EH (cell line): ENCODE data around the gene NIPA2.
"Not testable (repeated sequence)": the region's sequence is repeated elsewhere in the genome, so short reads cannot be mapped to it uniquely, and the experiment has no call there.

ENCODE experiments used
- DNase-seq: peaks from one replicate; pipeline ENCODE4 v3.0.0-alpha.2; 2015; ENCODE audit warnings: low read depth

NIPA2 gene

GRCh38 chr15:22838292-22839042, at the start of gene NIPA2:
Gene NIPA2 (plus strand): TSS chr15:22838666. CDS start chr15:22851732, 13,066 bp downstream.
- DNase-seq = peak; percentile 98

DNA sequence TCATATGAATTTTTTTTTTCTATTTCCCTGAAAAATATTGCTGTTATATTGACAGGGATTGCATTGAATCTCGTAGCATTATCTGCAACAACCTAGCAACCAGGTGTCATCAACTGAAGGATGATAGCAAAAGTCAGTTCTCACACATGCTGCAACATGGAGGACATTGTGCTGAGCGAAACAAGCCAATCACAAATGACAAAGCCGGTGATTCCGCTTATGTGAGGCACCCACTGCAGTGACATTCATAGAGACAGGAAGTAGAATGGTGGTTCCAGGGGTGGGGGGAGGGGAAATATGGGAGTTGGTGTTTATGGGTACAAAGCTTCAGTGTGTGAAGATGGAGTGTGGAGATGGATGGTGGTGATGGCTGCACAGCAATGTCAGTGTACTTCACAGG, 44.4 kb upstream of the NIPA2 start:
- no peak for DNase-seq

GRCh38 chr15:22794621-22795167, 43.8 kb upstream of the NIPA2 start:
- no peak for DNase-seq

DNA sequence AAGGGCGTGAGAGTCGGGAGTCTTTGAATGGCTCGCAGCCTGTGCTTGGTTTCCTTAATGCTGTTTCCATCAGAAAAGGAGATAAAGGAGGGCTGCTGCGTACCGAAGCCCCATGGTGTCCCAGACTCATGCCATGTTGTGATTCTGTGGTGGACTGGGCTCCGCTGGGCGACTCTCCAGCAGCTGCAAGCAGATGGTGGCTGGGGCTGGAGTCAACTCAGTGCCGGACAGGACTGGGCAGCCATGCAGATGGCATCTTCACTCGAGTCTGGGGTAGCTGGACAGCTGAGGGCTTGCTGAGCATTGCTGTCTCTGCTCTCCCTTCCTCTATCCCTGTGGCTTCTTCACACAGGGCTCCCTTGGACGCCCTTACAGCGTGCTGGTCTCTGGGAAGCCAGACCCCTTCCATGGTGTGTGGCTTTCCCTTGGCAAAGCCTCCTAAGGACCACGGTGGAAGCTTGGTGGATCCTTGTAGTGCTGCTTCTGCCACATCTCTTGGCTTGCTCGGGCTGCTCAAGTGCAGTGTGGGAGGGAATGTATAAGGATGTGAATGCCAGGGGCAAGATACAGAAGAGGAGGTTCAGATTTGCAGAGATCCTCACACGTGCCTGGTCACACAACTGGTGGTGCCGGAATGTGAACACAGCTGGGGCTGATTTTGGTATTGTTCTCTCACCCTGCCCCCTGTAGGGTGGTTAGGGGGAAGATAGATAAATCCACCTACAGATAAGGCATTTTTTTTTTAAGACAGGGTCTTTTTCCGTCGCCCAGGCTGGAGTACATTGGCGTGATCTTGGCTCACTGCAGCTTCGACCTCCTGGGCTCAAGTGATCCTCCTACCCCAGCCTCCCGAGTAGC, 43.0 kb upstream of the NIPA2 start:
- no peak for DNase-seq

DNA sequence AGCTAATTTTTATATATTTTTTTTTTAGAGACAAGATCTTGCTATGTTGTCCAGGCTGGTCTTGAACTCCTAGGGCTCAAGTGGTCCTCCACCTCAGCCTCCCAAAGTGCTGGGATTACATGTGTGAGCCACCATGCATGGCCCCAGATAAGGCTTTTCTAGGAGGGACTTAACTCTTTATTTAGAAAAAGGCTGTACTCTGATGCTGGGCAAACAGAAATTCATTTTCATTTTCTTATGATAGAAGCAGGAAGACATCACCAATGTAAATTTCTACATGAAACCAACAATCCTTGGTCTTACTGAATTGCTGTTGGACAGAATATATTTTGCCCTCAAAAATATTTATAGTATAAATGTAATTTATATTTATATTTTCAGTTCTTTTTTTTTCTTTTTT, 42.4 kb upstream of the NIPA2 start:
- DNase-seq = no peak

DNA sequence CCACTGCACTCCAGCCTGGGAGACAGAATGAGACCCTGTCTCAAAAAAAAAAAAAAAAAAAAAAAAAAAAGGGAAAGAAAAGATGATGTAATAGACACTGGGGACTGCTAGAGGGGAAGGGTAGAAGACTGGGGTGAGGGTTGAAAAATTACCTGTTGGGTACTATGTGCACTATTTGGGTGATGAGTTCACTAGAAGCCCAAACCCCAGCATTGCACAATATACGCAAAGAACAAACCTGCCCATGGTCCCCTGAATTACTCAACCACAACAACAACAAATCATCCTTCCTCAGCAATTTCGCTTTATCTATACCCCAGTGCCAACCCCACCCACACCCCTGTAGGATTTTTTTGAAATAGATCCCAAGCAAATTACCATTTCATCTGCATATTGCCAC, 38.6 kb upstream of the NIPA2 start:
- DNase-seq = no peak

DNA sequence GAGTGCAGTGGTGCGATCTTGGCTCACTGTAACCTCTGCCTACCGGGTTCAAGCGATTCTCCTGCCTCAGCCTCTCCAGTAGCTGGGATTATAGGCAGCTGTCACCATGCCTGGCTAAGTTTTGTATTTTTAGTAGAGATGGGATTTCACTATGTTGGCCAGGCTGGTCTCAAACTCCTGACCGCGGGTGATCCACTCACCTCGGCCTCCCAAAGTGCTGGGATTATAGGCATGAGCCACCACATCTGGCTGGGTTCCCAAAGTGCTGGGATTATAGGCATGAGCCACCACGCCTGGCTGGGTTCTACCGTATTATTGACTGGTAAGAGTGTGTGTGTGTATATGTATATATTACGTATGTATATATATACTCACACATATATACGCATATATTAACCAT, 35.5 kb upstream of the NIPA2 start:
- not testable (repeated sequence) for DNase-seq

- no peak for DNase-seq
Measured at GRCh38 chr15:22806156-22806555, 32.3 kb upstream of the NIPA2 start.

DNA sequence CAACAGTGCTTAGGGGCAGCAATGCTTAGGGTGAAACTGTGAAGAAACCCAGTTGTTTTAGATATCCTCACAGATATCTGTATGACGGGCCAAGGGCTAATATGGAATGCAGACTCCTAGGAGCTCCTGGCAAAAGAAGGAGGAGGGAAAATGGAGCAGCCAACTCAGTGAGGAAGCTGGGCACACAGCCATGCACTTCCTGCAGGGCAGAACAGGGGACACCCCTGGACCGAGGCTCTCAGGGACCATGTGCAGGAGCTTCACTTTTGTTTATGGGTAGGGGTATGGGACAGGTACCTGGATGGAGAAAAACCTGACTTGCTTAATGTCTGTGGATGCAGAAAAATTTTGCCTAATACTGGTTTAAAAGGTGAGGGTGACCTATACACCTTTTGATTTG, 31.8 kb upstream of the NIPA2 start:
- no peak for DNase-seq

- not testable (repeated sequence) for DNase-seq
Measured at GRCh38 chr15:22807831-22808230, 30.6 kb upstream of the NIPA2 start.

- no peak for DNase-seq
Measured at GRCh38 chr15:22808240-22808639, 30.2 kb upstream of the NIPA2 start.

GRCh38 chr15:22808761-22809280, 29.6 kb upstream of the NIPA2 start:
- peak; percentile 13 for DNase-seq

GRCh38 chr15:22810033-22810852, 28.2 kb upstream of the NIPA2 start:
- DNase-seq = no peak

DNA sequence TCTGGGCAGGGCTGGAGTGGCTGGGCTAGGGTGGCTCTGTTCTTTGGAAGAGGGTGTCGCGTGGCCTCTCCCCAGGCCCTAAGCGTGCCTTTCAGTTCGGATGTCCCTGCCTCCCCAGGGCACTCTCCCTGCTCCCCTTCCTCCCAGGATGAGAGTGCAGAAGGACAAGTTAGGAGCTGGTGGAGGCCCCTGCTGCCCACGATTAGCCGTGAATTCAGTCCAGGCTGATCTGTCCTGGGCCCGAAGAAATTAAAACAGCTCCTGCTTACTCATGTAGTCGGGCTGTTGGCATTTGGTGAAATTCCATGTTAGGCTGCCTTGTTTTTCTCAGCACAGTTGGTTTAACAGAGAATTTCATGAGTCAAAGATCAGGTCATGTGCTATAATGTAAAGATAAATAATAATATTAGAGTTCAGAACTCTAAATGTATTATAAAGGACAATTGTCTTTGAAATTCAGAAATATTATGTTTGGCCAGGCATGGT, 27.6 kb upstream of the NIPA2 start:
- DNase-seq = peak; percentile 28

GRCh38 chr15:22811640-22812039, 26.8 kb upstream of the NIPA2 start:
- peak; percentile 49 for DNase-seq

- no peak for DNase-seq
Measured at GRCh38 chr15:22813844-22814243, 24.6 kb upstream of the NIPA2 start.

- no peak for DNase-seq
Measured at GRCh38 chr15:22815766-22816165, 22.7 kb upstream of the NIPA2 start.

- no peak for DNase-seq
Measured at GRCh38 chr15:22819651-22820050, 18.8 kb upstream of the NIPA2 start.

- no peak for DNase-seq
Measured at GRCh38 chr15:22823495-22824128, 14.9 kb upstream of the NIPA2 start.

GRCh38 chr15:22827125-22827524, 11.3 kb upstream of the NIPA2 start:
- no peak for DNase-seq

- DNase-seq = peak; percentile 29
Measured at GRCh38 chr15:22831473-22831872, 7.0 kb upstream of the NIPA2 start.
